ENCODE measurements around the gene SRF. TPM values are rescaled to one million over a fixed set of nuclear protein-coding genes. Genes with fewer than 3 reads are reported as not detected.

SRF gene
- total RNA-seq, 1 donor, result 35.0 TPM

DNA sequence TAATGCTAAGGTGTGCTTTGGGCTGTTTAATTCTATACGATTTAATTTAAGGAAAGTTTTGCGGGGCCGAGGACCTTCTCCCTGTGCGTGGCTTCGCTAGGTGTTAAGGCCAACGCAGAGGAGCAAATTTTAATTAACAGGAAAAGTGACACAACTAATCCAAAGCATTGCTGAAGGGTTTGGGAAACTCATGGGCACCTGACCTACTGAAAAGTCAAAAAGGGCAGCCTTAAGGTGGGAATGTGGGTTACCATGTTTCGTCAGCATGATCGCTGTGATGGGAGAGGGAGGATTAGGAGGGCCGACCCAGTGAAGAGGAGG is 10.5 kb downstream of the SRF start:
- peak in 1 of 3 donors; percentile 7 for DNase-seq (ENCODE audit: low read depth in 2 of 3, low spot score in 2 of 3)

DNA sequence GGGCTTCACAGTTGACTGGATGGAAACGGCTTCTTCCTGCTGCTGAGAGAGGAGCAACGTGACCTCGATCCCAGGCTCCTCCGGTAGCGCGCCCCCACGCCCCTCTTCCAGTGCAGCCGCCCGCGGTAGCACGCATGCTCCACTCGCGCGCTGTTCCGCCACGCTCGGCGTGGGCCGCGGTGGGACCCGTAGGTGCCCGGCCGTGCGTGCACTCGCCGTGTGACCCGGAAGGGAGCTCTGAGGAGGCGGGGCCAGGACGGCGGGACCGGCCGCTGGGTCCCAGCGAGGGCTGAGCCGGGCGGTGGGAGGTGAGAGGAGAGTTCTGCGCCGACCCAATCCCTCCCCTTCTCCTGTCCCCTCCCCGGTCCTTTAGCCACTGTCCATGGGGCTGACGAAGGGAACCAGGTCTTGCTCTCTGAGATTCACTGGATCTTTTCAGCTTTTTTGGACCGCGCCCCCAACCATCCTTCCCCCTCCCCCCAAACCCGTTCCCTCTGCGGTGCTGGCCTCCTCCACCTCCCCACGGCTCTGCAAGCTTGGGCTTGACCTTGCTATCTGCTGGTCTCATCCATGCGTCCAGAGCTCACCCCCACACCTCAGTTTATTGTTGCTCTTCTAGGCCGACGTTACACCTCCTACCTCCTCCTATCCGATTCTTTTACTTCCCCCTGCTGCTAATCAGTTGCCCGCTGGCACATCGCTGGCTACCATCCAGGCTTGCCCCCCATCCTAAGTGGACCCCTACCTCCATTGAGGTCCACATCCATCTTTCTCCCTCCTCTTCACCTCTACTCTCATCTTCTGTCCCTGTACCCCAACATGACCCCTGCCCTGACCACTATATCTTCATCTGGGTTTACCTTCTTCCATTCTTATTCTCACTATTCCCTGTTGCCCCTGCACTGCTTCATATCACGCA is 11.1 kb downstream of the SRF start, which contains the start of gene CUL9:
Gene CUL9, plus strand, starts transcription at position 255 of the 919 bp plus-strand sequence. CDS start 2,115 bp downstream, outside the sequence.
- peak; percentile 65 to 82 (median 77) for DNase-seq (ENCODE audit: low read depth in 2 of 3, low spot score in 2 of 3)

DNA sequence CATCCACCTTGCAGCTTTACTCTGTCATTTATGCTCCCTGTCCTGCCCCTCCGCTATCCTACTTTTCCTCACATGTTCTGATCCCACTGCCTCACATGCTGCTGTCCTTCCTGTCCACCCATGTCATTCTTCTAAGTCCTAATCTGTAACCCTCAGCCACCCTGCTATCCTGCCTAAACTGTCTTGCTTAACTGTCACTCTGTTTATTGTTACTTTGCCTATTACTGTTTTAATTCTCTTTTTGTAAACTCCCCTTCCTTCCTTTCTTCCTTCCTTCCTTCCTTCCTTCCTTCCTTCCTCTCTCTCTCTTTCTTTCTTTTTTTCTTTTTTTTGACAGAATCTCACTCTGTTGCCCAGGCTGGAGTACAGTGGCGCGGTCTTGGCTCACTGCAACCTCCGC is 12.4 kb downstream of the SRF start:
- no peak for DNase-seq (ENCODE audit: low read depth in 2 of 3, low spot score in 2 of 3)

DNA sequence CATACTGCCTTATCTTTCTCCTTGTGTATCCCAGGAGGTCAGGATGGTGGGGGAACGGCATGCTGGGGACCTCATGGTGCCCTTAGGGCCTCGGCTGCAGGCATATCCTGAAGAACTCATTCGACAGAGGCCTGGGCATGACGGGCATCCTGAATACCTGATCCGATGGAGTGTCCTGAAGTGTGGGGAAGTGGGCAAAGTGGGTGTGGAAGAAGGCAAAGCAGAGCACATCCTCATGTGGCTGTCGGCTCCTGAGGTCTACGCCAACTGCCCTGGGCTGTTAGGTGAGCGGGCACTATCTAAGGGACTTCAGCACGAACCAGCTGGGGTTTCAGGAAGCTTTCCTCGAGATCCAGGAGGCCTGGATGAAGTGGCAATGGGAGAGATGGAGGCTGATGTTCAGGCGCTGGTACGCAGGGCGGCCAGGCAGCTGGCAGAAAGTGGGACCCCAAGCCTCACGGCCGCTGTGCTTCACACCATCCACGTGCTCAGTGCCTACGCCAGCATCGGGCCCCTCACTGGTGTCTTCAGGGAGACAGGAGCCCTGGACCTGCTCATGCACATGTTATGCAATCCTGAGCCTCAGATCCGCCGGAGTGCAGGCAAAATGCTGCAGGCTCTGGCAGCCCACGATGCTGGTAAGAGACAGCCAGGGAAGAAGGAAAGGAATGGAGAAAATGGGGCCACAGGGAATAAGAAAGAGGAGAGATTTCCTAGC is 13.4 kb downstream of the SRF start:
- DNase-seq (ENCODE audit: low read depth in 2 of 3, low spot score in 2 of 3), result no peak

DNA sequence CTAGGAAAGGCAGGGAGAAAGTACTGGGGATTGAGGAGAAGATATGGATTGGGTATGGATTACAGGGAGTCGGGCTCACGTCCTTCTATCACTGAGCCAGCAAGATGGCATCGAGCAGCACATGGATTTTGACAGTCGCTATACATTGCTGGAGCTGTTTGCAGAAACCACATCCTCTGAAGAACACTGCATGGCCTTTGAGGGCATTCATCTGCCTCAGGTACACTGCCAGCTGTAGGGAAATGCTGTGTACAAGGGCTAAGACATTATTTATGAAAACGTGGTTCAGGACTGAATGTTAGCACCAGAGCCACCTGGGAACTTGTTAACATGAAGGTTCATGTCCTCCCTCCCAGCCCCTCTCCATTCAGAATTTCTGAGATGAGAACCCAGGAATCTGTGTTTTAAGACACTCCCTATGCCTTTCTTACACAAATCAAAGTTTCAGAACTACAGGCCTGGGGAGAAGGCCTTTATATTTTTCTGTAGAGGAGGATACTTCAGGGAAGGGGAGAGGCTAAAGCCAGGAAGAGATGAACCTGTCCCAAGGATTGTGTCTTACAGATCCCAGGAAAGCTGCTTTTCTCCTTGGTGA is 14.4 kb downstream of the SRF start:
- DNase-seq (ENCODE audit: low read depth in 2 of 3, low spot score in 2 of 3), result no peak

DNA sequence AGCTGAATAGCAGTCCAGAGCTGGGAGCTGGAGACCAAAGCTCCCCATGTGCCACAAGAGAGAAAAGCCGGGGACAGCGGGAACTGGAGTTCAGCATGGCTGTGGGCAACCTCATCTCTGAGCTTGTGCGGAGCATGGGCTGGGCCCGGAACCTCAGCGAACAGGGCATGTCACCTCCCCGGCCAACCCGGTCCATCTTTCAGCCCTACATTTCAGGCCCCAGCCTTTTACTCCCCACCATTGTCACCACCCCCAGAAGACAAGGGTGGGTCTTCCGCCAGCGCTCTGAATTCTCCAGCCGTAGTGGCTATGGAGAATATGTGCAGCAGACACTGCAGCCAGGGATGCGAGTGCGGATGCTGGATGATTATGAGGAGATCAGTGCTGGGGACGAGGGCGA is 14.9 kb downstream of the SRF start:
- DNase-seq (ENCODE audit: low read depth in 2 of 3, low spot score in 2 of 3), result no peak

DNA sequence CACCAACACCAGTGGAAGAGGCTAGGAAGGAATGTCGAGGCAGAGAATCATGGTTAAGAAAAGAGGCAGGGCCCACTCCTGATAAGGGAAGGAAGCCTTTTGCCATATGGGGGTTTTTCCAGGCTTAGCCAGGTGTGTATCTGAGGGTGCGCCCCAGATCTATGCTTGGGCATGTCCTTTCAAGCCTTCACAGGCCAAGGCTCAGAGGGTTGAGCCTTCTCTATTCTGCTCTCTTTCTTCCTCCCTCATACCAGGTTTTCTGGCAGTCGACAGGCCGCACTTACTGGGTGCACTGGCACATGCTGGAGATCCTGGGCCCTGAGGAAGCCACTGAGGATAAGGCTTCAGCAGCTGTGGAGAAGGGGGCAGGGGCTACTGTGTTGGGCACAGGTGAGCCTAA is 15.6 kb downstream of the SRF start:
- no peak for DNase-seq (ENCODE audit: low read depth in 2 of 3, low spot score in 2 of 3)

DNA sequence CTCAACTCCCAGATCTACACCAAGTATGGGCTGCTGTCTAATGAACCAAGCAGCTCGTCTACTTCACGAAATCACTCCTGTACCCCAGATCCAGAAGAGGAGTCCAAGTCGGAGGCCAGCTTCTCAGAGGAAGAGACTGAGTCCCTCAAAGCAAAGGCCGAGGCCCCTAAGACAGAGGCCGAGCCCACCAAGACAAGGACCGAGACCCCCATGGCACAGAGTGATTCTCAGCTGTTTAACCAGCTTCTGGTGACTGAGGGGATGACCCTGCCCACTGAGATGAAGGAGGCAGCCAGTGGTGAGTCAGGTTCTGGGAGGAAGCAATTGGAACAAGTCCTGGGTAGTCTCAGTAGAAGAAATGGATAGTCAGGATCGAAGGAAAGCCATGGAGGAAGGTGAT is 16.8 kb downstream of the SRF start:
- DNase-seq (ENCODE audit: low read depth in 2 of 3, low spot score in 2 of 3), result no peak

DNA sequence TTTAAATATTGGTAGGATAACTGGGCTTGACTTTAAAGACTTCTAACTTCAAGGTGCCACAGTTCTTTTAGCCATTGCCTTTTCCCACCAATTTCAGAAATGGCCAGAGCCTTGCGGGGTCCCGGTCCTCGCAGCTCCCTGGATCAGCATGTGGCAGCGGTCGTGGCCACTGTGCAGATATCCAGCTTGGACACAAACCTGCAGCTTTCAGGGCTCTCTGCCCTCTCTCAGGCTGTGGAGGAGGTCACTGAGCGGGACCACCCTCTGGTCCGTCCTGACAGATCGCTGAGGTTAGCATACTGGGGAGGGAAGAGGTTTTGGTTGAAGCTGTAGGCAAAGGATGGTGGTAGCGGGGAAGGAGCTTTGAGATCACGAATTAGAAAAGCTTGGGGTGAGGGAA is 17.4 kb downstream of the SRF start:
- DNase-seq (ENCODE audit: low read depth in 2 of 3, low spot score in 2 of 3), result no peak

DNA sequence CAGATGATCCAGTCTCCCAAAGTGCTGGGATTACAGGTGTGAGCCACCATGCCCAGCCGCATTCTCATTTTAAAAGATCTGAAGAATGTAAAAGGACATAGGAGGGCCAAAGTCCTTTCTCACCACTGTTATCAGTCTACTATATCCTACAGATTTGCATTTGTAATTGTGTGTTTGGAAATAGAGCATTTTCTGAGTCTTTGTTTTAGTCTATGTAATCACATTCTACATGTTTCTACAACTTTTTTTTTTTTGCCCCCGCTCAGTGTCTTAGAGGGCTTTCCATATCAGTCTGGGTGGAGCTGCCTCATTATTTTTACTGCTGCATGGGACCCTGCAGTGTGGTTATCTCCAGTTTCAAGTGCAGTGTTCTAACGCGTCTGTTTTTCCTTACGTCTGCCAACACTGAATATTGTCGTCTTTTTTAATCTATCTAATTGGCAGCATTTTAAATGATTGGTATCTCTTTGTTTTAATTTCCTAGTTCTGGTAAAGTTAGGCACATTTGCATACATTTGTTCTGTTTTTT is 18.8 kb downstream of the SRF start:
- no peak for DNase-seq (ENCODE audit: low read depth in 2 of 3, low spot score in 2 of 3)

DNA sequence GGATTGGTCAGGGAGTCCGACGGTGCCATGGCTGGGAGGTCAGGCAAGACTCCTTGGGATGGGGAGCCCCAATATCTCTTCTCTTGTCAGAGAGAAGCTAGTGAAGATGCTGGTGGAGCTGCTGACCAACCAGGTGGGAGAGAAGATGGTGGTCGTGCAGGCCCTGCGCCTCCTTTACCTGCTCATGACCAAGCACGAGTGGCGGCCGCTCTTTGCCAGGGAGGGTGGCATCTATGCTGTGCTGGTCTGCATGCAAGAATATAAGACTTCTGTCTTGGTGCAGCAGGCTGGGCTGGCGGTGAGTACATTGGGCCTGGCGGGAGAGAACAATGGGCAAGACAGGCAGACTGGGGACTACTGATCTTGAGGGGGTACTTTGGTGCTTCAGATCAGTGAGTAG is 21.8 kb downstream of the SRF start:
- DNase-seq (ENCODE audit: low read depth in 2 of 3, low spot score in 2 of 3), result no peak

DNA sequence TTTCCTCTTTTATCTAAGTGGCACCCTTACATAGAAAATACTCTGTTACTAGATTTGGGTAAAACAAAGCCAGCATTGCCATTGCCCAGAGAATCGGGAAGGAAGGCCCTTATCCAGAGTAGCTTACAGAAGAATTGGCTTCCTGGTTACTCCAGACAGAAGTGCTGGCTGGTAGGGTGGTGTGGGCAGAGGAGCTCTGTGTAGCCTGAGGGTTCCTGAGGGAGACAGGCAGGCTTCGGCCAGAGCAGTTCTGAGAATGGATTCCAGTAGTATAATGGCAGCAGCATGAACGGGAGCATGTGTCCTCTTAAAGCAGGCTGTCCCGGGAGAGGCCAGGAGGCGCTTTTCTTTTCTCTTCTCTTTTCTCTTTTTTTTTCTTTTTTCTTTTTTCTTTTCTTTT is 22.9 kb downstream of the SRF start:
- no peak for DNase-seq (ENCODE audit: low read depth in 2 of 3, low spot score in 2 of 3)

DNA sequence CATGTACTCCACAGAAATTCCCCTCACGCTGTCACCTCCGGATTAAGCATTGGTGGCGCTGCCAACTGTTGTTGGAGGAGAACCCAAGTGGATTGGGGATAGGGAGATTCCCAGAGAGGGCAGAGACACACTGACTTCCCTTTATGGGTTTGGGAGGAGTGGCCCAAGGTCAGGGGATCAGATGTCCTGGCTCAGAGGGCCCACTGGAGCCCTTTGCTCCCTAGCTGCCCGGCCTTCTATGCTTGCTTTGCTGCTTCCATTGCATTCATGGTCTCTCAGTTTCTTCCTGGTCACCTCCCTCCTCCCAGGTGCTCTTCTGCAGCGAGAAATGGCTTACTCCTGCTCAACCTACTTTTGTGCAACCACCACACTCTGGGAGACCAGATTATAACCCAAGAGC is 25.3 kb downstream of the SRF start:
- no peak for DNase-seq (ENCODE audit: low read depth in 2 of 3, low spot score in 2 of 3)

DNA sequence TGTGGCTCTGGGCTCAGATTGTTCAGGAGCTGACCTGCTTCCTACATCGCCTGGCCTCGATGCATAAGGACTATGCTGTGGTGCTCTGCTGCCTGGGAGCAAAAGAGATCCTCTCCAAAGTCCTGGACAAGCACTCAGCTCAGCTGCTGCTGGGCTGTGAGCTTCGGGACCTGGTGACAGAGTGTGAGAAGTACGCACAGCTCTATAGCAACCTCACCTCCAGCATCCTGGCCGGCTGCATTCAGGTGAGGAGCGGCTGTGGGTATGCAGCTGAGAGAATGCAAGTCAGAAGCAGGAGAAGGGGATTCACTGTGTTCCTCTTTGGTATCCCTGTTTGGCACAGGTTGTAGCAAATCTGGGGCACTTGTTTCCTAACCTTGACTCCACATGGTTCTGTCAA is 28.8 kb downstream of the SRF start:
- DNase-seq (ENCODE audit: low read depth in 2 of 3, low spot score in 2 of 3), result no peak

DNA sequence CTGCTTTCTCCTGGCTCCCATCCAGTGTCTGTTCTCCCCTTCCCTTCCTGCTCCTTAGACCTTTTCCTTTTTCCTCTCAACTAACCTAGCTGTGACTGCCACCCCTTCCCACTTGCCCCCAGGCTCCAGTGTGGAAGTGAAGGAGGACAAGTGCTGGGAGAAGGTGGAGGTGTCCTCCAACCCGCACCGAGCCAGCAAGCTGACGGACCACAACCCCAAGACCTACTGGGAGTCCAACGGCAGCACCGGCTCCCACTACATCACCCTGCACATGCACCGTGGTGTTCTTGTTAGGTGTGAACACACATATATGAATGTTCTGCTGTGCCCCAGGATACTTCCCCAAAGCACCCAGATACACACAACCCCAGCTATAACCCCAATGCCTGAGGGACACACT is 29.5 kb downstream of the SRF start:
- DNase-seq (ENCODE audit: low read depth in 2 of 3, low spot score in 2 of 3), result no peak

DNA sequence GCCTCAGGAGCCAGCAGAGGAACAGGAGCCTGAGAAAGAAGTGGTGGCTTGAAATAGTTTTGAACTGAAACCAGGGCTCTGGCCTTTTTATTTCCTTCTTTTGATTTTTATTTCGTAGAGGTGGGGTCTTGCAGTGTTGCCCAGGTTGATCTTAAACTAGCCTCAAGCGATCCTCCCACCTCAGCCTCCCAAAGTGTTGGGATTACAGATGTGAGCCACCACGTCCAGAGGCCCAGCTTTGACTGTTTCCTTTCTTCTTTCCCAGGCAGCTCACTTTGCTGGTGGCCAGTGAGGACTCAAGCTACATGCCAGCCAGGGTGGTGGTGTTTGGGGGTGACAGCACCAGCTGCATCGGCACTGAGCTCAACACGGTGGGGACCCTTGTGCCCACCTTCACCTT is 31.4 kb downstream of the SRF start:
- DNase-seq (ENCODE audit: low read depth in 2 of 3, low spot score in 2 of 3), result no peak

DNA sequence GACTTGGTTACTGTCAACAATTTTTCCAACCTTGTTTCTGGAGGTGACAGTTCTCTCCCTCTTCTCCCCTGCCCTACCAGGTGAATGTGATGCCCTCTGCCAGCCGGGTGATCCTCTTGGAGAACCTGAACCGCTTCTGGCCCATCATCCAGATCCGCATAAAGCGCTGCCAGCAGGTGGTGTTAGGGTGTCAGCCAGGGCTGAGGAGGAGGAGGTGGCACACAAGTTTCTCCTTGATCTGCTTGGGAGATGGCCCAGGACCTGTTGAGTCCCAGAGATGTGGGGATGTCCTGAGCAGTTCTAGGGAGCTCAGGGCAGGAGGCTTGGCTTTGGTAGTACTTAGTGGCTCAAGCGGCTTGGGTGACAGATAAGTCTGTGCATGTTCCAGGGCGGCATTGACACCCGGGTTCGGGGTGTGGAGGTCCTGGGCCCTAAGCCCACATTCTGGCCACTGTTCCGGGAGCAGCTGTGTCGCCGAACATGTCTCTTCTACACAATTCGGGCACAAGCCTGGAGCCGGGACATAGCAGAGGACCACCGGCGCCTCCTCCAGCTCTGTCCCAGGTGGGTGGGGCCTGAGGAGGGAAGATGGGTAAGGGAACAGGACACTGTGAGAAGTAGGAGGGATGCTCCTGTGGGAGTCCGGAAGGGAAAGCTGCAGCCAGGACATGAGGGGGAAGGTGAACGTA is 32.1 kb downstream of the SRF start:
- no peak for DNase-seq (ENCODE audit: low read depth in 2 of 3, low spot score in 2 of 3)

DNA sequence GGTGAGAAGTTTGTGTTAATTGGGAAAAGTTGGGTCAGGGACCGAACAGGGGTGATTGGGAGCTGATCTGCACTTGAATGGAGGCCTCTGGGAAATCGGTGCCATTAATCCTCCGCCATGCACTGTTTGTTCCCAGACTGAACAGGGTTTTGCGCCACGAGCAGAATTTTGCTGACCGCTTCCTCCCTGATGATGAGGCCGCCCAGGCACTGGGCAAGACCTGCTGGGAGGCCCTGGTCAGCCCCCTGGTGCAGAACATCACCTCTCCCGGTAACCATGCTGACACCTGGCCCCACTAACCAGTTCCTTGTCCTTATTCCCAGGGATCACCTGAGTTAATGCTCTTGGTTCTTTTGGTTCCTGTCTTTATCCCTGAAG is 32.6 kb downstream of the SRF start:
- no peak for DNase-seq (ENCODE audit: low read depth in 2 of 3, low spot score in 2 of 3)

DNA sequence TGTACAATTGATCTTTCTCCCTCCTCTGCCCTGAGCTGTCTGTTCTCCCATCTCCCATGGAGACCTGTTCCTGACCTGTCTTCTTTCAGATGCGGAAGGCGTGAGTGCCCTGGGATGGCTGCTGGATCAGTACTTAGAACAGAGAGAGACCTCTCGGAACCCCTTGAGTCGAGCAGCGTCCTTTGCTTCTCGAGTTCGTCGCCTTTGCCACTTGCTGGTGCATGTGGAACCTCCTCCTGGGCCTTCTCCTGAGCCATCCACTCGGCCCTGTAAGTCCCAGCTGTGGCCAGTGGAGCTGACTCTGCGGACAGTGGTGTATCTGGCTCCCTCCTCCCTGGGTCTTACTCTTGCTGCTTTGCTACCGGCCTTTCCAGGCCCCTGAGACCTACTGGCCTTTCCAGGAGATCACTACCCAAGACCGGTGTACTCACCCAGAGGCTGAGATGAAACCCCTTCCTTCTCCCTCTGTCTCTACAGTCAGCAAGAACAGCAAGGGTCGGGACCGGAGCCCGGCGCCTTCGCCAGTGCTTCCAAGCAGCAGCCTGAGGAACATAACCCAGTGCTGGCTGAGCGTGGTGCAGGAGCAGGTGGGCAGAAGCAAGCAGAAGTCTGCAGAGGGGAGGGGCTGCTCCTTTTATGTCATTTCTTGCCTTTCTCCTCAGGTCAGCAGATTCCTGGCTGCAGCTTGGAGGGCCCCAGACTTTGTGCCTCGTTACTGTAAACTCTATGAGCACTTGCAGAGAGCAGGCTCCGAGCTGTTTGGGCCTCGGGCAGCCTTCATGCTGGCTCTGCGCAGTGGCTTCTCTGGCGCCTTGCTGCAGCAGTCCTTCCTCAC is 33.4 kb downstream of the SRF start:
- no peak for DNase-seq (ENCODE audit: low read depth in 2 of 3, low spot score in 2 of 3)

DNA sequence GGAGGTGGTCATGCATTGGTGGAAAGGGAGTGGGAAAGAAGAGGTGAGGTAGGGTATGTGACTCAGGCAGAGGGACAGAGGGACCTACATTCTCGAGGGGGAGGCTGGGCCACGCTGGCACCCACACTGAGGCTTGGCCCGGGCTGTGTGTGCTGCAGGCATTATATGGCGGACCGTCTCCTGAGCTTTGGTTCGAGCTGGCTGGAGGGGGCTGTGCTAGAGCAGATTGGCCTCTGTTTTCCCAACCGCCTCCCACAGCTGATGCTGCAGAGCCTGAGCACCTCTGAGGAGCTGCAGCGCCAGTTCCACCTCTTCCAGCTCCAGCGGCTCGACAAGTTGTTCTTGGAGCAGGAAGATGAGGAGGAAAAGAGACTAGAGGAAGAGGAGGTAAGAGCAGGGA is 34.8 kb downstream of the SRF start:
- DNase-seq (ENCODE audit: low read depth in 2 of 3, low spot score in 2 of 3), result no peak

Data from hematopoietic multipotent progenitor cell (in vitro differentiated cells).